Smooth muscle cell of trachea (primary cell): ENCODE data around the gene FAM25G. TPM values are rescaled to one million over a fixed set of nuclear protein-coding genes. Genes with fewer than 3 reads are reported as not detected.

Experiments used
- total RNA-seq: library from RNA; depleted of rRNA; stranded (reverse); fragments of >200 nt; gene quantifications from 2 replicates; pipeline ENCODE4 v1.2.1, GENCODE V29; 2014

FAM25G gene
- total RNA-seq: not detected in 2 replicates

GRCh38 chr10:47491600-47491999, at the start of gene FAM25G:
Gene FAM25G (minus strand): TSS chr10:47491700. CDS start chr10:47491674, 26 bp downstream.

GRCh38 chr10:47523475-47523874, 32.0 kb upstream of the FAM25G start, which contains the start of gene AGAP9:
Gene AGAP9 (minus strand): TSS chr10:47523638. CDS start chr10:47523526, 112 bp downstream.

GRCh38 chr10:47483923-47484322, 7.6 kb downstream of the FAM25G start, which contains the start of gene ANXA8:
Gene ANXA8 (minus strand): TSS chr10:47484115. CDS start chr10:47483933, 182 bp downstream.

Other genes starting within 250 kb of the FAM25G start
- 44.9 and 178 TPM in 2 replicates for gene GDF10, start 191.5 kb downstream of the FAM25G start, total RNA-seq
- gene GDF2, start 169.2 kb downstream of the FAM25G start, total RNA-seq: not detected in 2 replicates
- gene RBP3, start 143.3 kb downstream of the FAM25G start, total RNA-seq: not detected in 2 replicates
- gene ZNF488, start 107.4 kb downstream of the FAM25G start, total RNA-seq: under 0.01 TPM in 1 of 2 replicates, not detected in the other
- 0.15 and 0.33 TPM in 2 replicates for gene ANXA8, start 7.6 kb downstream of the FAM25G start, total RNA-seq
- gene AGAP9, start 31.9 kb upstream of the FAM25G start, total RNA-seq: 5.2 and 5.5 TPM in 2 replicates